Spinal cord (tissue), 10 donors: ENCODE measurements around the gene TMPRSS11E. TPM values are rescaled to one million over a fixed set of nuclear protein-coding genes. Genes with fewer than 3 reads are reported as not detected.
A peak's percentile ranks its signal among the peaks of the same experiment; 100 is the strongest.

Experiments
- DNase-seq, 6 donors: peaks; one replicate each; pipeline versions ENCODE4 v3.0.0 to v3.0.0-alpha.2; 2013 to 2015; ENCODE audit warnings: low spot score in 6 of 6, low read depth in 4 of 6
- H3K27ac ChIP-seq: one replicate; pipeline ENCODE4 v1.5.1; 2013; ENCODE audit warnings: low read depth, low read length, control low read depth
- H3K27me3 ChIP-seq: one replicate; pipeline ENCODE4 v1.6.1; 2013; ENCODE audit warnings: low read length; ENCODE audit not compliant: control insufficient read depth, insufficient read depth
- H3K36me3 ChIP-seq: one replicate; pipeline ENCODE4 v1.6.1; 2013; ENCODE audit warnings: low read length; ENCODE audit not compliant: control insufficient read depth, insufficient read depth
- H3K4me1 ChIP-seq: one replicate; pipeline ENCODE4 v1.6.1; 2013; ENCODE audit warnings: low read length; ENCODE audit not compliant: control insufficient read depth, insufficient read depth
- H3K4me3 ChIP-seq: one replicate; pipeline ENCODE4 v1.5.1; 2013; ENCODE audit warnings: low read depth, low read length, control low read depth
- H3K9me3 ChIP-seq: one replicate; pipeline ENCODE4 v1.6.1; 2013; ENCODE audit warnings: low read length; ENCODE audit not compliant: control insufficient read depth, insufficient read depth
- WGBS: methylation state at CpG from one replicate; pipeline ENCODE4 v1.1.5; 2013; ENCODE audit warnings: missing lambda C conversion rate; ENCODE audit not compliant: insufficient coverage; 5-methylcytosine and 5-hydroxymethylcytosine counted together
- polyA plus RNA-seq, 2 donors: library from polyadenylated mRNA; unstranded; fragments of 120-200 nt; gene quantifications; one replicate each; pipeline ENCODE4 v1.2.1, GENCODE V29; 2013; ENCODE audit not compliant: insufficient read length in 2 of 2
- total RNA-seq, 2 donors: library from RNA; depleted of rRNA in 1 of 2; stranded (reverse); fragments of 120-200 nt in 1 of 2; fragments of >200 nt in 1 of 2; gene quantifications; one replicate each; pipeline versions ENCODE4 v1.2.3 to v1.2.4, GENCODE V29; 2013 to 2014
- donor health status: healthy.

TMPRSS11E gene
- total and polyA plus RNA-seq, 4 donors, result not detected

GRCh38 chr4:68451246-68452211 is 4.3 kb downstream of the TMPRSS11E start:
- Histone ChIP-seq H3K4me1 (no peaks in the 10 kb centered on the region), H3K9me3 (no peaks in the 10 kb centered on the region), H3K27ac (no peak overlapping the region), H3K4me3 (no peak overlapping the region), H3K27me3 (no peaks in the 10 kb centered on the region), H3K36me3 (no peaks in the 10 kb centered on the region)
- DNase-seq, result no peak

DNA sequence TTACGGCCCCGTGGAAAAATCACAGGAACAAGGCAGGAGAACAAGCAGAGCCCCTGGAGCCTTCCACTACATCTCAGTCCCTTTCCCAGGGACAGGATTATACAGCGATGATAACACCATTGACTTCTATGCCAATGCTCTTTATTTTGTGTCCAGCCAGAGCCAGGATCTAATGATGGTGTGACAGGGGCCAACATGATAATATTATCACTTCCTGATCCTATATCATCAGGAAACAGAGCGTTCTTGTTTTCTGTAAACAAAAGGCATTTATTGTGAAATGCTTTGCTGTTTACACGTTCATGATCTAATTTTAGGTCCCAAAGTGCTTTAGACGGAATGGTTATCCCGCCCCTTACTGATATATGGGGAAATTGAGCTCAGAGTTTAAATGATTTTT is 12.8 kb downstream of the TMPRSS11E start:
- no peaks in the 10 kb centered on the region for H3K4me1 ChIP-seq
- H3K4me3 ChIP-seq, result no peak overlapping the region
- no peak overlapping the region for H3K27ac ChIP-seq
- H3K27me3 ChIP-seq, result no peaks in the 10 kb centered on the region
- no peak for DNase-seq
- H3K9me3 ChIP-seq, result no peaks in the 10 kb centered on the region
- H3K36me3 ChIP-seq, result no peaks in the 10 kb centered on the region
- no CpG with 5 or more reads among the region's 7 CpGs for whole genome bisulfite sequencing

GRCh38 chr4:68461790-68462189 is 14.5 kb downstream of the TMPRSS11E start:
- no peaks in the 10 kb centered on the region for H3K4me1 ChIP-seq
- no peak overlapping the region for H3K4me3 ChIP-seq
- no peak for DNase-seq
- no peaks in the 10 kb centered on the region for H3K9me3 ChIP-seq
- H3K36me3 ChIP-seq, result no peaks in the 10 kb centered on the region
- no CpG with 5 or more reads among the region's 3 CpGs for WGBS
- H3K27me3 ChIP-seq, result no peaks in the 10 kb centered on the region
- no peak overlapping the region for H3K27ac ChIP-seq

- no peaks in the 10 kb centered on the region for H3K36me3 ChIP-seq
- WGBS, result no CpG with 5 or more reads among the region's 2 CpGs
- no peak overlapping the region for H3K4me3 ChIP-seq
- no peaks in the 10 kb centered on the region for H3K4me1 ChIP-seq
- no peaks in the 10 kb centered on the region for H3K27me3 ChIP-seq
- no peaks in the 10 kb centered on the region for H3K9me3 ChIP-seq
- H3K27ac ChIP-seq, result no peak overlapping the region
- peak in 2 of 6 donors; percentile 4 to 73 for DNase-seq
These were observed 15.4 kb downstream of the TMPRSS11E start for GRCh38 chr4:68462691-68463090.

- Histone ChIP-seq H3K27ac (no peak overlapping the region), H3K4me3 (no peak overlapping the region), H3K36me3 (no peaks in the 10 kb centered on the region), H3K4me1 (no peaks in the 10 kb centered on the region), H3K27me3 (no peaks in the 10 kb centered on the region), H3K9me3 (no peaks in the 10 kb centered on the region)
- no CpG with 5 or more reads among the region's 2 CpGs for WGBS
- peak in 2 of 6 donors; percentile 3 to 14 for DNase-seq
These were observed 16.5 kb downstream of the TMPRSS11E start for GRCh38 chr4:68463796-68464195.

GRCh38 chr4:68465058-68465457 is 17.8 kb downstream of the TMPRSS11E start:
- no peak for DNase-seq
- Histone ChIP-seq H3K36me3 (no peaks in the 10 kb centered on the region), H3K27ac (no peak overlapping the region), H3K4me1 (no peaks in the 10 kb centered on the region), H3K27me3 (no peaks in the 10 kb centered on the region), H3K4me3 (no peak overlapping the region), H3K9me3 (no peaks in the 10 kb centered on the region)
- WGBS, result 80% methylated on average over 1 of the region's 1 CpG

DNA sequence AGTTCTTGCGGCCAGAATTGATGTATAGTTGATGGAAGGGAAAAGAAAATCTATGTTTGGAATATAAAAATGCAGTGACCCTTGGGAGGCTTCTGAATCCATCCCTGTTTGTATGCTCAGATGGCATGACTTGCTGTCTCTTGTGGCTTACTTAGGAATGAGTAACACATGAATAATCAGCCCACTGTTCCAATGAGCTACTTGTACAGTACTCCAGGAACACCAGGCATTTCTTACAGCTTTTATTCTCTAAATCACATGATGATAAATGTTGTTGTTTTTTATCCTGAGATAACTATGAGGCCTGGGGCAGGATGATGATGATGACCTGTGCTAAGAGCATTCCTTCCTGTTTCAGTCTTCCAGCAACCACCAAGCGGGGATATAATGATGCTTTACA is 18.9 kb downstream of the TMPRSS11E start:
- Histone ChIP-seq H3K4me3 (no peak overlapping the region), H3K9me3 (no peaks in the 10 kb centered on the region), H3K36me3 (no peaks in the 10 kb centered on the region), H3K4me1 (no peaks in the 10 kb centered on the region), H3K27me3 (no peaks in the 10 kb centered on the region), H3K27ac (no peak overlapping the region)
- no peak for DNase-seq
- WGBS, result no CpG with 5 or more reads among the region's 2 CpGs

- H3K27me3 ChIP-seq, result no peaks in the 10 kb centered on the region
- 80% methylated on average over 1 of the region's 3 CpGs for WGBS
- DNase-seq, result no peak
These were observed 19.5 kb downstream of the TMPRSS11E start for GRCh38 chr4:68466751-68467150.

GRCh38 chr4:68469482-68469881 is 22.2 kb downstream of the TMPRSS11E start:
- H3K27me3 ChIP-seq, result no peaks in the 10 kb centered on the region
- no peak for DNase-seq
- no peak overlapping the region for H3K4me3 ChIP-seq
- no peaks in the 10 kb centered on the region for H3K36me3 ChIP-seq
- H3K4me1 ChIP-seq, result no peaks in the 10 kb centered on the region
- H3K27ac ChIP-seq, result no peak overlapping the region
- no peaks in the 10 kb centered on the region for H3K9me3 ChIP-seq

More at GRCh38 chr4:68466751-68467150, 19.5 kb downstream of the TMPRSS11E start:
- Histone ChIP-seq H3K36me3 (no peaks in the 10 kb centered on the region), H3K4me3 (no peak overlapping the region), H3K4me1 (no peaks in the 10 kb centered on the region), H3K27ac (no peak overlapping the region), H3K9me3 (no peaks in the 10 kb centered on the region)

DNA sequence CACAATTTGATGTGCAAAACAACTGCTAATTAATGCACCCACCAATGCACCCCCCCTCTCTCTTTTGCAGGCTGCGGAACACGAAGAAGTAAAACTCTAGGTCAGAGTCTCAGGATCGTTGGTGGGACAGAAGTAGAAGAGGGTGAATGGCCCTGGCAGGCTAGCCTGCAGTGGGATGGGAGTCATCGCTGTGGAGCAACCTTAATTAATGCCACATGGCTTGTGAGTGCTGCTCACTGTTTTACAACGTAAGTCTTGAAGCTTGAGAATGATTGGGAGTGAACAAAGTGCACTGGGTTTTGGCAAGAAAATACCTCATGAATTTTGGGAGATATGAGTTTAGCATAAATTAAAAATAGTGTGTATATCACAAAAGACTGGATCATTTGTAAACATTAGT is 28.9 kb downstream of the TMPRSS11E start:
- no peak overlapping the region for H3K4me3 ChIP-seq
- H3K9me3 ChIP-seq, result no peaks in the 10 kb centered on the region
- H3K27me3 ChIP-seq, result no peaks in the 10 kb centered on the region
- no peaks in the 10 kb centered on the region for H3K36me3 ChIP-seq
- no peak overlapping the region for H3K27ac ChIP-seq
- no peaks in the 10 kb centered on the region for H3K4me1 ChIP-seq
- DNase-seq, result no peak
- 61% methylated on average over 3 of the region's 5 CpGs for WGBS
